HG03521 (cell line): ENCODE results near the gene PAFAH1B1.
"Not testable (repeated sequence)": the region's sequence is repeated elsewhere in the genome, so short reads cannot be mapped to it uniquely, and the experiment has no call there.

Experiments
- ATAC-seq: cut with Tn5 transposase; IDR thresholded peaks from one replicate; pipeline ENCODE4 v1.9.1; 2021; ENCODE audit warnings: mild to moderate bottlenecking, moderate library complexity; ENCODE audit not compliant: unreplicated experiment

Gene PAFAH1B1

DNA sequence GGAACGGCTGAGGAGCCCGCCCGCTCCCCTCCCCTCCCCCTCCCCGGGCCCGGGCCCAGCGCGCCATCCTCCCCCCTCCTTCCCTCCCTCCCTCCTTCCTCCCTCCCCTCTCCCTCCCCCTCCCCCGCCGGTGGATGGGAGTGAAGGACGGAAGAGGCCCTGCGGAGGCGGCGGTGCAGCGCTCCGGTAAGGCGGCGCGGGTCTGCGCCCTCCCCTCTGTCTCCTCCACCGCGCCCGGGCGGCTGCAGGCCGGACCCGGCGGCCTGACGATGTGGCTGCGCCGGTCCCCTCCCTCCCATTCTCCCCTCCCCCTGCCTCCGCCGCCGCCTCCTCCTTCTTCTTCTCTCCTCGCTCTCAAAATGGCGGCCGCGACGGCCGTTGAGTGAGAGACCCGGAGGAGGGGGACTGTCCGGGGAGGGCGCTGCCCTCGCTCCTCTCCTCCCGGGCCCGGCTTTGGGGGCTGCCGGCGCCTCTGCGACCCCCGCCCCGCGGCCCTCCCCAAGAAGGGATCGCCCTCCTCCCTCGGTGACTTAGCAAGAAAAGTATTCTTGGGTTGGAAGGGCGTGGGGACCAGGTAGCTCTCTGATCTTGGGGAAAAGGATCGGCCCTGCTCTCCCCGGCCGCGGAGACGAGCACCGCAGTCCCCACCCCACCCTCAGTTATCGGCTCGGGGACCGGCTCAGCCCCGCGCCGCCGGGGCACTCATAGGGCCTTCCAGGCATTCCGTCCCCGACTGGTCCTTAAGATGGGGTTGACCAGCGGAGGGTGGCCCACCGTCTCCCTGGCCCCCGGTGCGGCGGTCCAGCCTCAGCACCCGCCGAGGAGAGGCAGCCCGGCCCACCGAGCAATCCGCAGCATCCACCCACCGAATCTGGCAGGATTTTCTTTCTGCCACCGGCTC is 617 bp downstream of the PAFAH1B1 start:
- peak; percentile 43 for ATAC-seq

DNA sequence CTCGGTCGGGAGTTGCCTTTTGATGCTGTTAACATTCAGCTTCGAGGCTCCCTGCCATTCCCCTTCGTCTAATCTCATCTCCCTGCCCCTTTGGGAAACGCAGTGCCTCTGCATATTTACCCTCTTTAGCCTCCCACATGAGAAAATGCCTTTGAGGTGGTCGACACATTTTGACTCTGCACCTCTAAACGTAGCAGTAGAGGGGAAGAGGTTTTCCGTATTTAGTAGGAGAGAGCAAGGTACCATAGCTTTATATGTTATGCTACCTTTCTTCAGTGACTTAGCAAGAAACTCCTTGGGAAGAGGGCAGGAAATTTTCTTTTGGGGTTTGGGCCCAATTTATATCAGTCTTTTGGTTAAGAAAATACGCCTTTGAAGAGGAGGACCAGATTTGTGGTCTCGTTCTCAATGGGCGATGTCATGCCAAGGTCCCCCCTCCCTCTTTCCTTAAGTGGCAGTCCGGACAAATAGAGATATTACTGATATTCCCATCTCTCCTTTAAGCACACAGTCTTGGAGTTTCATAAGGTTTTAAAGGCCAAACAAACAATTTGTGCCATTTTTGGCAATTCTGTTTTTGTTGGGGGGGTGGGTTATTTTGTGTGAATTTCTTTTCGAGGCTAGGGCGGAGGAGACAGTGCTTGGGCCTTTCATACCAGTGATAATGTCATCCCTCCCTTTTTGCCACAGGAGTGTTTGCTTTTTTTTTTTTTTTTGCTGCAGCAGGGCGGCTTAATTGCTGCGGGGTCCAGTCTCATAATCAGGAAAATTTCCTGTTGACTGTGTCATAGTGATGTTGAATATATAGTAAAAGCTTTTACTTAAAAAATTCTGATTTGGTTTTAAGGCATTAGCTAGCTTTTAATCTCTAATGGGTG is 1.5 kb downstream of the PAFAH1B1 start:
- no peak for ATAC-seq

DNA sequence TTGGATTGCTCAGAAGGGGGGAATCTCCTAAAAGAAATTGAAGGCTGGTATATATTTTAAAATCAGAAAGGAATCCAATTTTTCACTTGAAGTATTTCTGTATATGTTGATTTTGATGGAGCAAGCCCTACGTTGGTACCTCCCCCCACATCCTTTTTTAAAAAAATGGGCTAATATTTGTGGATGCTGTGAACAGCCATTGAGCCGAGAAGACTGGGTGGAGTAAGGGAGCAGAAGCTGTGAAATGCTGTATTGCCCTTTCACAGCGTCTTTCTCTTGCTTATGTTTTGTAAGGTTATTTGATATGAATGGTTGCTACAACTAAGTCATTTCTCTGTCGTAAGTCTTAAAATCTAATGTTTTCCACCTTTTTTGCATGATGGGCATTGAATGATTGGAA is 2.3 kb downstream of the PAFAH1B1 start:
- ATAC-seq, result no peak

DNA sequence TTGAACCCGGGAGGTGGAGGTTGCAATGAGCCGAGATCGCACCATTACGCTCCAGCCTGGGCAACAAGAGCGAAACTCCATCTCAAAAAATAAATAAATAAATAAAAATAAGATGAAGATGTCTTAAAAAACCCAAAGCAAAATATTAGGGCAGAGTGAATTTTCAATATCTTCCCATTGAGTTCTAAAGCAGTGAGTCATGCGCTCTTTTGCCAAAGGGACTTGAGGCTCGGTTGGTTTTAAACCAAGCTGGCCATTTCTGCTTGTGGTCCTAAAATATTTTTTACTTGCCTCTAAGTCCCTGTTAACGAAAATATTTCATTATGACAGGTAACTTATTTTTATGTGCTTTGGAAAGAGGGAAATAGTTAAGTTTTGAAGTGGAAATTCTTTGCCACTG is 4.7 kb downstream of the PAFAH1B1 start:
- no peak for ATAC-seq

DNA sequence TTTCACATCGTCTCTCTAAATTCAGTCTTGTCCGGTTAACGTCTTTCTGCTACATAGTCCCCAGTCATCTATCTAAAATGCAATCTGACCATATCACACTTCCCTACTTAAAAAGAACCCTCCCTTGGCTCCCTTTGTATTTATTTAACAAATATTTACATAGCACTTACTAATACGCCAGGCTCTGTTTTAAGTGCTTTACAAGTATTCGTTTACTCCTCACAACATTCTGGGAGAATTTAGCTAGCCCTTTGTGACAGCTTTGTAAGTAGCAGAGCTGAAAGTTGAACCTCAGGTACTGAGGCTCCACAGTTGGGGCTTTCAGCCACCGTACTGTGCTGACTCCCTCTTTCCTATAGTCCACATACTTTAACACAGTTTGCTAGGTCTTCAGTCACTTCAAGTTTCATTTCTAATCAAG is 9.2 kb downstream of the PAFAH1B1 start:
- no peak for ATAC-seq

DNA sequence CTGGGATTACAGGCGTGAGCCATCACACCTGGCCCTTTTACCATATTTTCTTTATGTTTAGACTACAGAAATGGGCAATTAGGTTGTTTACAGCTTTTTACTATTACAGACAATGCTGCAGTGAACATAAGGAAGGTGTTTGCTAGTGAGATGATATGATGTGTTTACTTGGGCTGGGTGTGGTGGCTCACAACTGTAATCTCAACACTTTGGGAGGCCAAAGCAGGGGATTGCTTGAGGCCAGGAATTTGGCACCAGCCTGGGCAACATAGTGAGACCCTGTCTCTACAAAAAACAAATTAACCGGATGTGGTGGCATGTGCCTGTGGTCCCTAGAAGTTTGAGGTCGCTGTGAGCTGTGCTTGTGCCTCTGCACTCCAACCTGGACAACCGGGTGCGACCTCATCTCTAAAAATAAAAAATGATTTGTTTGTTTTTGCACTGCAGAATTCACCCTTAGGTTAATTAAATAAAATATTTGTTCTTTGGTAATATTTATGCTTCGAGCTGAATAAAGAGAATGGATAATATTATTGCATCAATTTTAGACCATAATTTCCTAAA is 15.0 kb downstream of the PAFAH1B1 start:
- no peak for ATAC-seq

DNA sequence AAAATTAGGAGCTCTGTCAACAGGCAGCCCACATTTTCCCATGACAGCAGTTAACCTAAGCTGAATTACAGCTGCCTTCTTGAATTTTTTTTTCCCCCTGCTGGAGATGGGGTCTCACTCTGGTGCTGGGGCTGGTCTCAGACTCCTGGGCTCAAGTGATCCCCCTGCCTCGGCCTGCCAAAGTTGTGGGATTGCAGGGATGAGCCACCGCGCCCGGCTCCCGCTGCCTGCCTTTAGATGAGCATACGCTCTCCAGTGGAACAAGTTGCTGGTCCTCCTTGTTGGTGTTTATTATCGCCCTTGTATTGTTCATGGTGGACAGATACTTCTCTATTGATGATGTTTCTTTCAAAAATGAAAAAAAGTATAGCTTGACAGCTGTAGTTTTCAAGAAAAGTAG is 15.6 kb downstream of the PAFAH1B1 start:
- no peak for ATAC-seq

DNA sequence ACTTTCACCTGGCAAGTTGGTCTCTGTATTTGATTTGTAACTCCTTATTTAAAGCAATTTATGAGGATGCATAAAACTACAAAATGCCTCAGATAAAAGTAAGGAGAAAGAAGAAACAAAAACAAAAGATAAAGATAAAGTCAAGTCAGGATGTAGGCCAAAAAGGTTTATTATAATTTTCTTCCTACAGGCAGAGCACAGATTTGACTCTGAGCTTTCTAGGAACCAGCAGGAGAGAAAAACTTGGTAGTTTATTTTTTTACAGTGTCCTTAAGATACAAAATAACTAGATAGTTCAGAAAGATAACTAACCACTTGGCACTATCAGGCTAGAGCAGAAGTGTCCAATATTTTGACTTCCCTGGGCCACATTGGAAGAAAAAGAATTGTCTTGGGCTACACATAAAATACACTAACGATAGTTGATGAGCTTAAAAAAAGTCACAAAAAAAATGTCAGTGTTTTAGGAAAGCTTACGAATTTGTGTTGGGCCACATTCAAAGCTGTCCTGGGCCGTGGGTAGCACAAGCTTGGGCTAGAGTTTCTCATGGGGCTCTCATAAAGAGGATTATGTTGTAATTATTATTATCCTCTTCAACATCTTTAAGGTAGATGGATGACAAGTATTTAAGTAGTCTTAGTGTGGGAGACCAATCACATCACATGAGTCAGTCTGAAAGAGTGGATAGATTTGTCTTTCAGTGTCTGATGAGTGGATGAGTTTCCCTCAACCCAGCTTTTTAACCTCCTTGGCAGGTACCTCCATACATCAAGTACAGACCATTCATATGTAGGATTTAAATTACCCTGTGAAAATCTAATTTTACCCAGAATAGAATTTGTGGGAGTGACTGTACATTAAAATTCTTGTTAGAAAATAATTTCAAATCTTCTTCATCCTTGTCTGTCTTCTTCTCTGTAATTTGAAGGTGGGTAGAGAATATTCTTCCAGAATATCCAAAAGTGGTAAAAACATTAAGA is 17.0 kb downstream of the PAFAH1B1 start:
- no peak for ATAC-seq

DNA sequence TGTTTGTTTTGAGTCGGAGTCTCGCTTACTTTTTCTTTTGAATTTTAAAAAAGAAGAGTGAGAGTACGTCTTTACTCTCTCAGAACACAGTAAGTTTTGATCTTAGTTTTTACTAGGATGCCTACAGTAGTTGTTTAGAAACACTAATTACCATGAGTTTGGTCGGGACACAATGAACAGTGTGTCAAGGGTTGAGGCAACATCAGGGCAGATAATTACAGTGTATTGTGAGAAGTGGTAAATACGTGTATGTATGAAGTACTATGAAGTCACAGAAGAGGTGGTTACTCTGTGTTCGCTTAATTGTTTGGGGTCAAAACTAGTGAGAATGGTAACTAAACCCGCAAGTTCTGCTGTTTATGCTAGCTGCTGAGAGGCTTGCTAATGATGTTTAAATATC is 18.2 kb downstream of the PAFAH1B1 start:
- no peak for ATAC-seq

DNA sequence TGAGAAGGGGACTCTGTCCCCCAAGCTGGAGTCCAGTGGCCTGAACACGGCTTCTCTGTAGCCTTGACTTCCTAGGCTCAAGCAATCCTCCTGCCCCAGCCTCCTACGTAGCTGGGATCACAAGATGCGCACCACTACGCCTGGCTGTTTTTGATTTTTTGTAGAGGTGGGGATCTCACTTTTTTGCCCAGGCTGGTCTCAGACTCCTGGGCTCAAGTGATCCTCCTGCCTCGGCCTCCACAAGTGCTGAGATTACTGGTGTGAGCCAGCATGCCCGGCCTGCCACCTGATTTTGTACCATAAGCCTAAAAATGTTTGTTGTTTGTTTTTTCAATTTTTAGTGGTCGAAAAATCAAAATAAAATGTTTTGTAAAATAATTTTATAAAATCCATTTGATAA is 19.2 kb downstream of the PAFAH1B1 start:
- ATAC-seq, result no peak

DNA sequence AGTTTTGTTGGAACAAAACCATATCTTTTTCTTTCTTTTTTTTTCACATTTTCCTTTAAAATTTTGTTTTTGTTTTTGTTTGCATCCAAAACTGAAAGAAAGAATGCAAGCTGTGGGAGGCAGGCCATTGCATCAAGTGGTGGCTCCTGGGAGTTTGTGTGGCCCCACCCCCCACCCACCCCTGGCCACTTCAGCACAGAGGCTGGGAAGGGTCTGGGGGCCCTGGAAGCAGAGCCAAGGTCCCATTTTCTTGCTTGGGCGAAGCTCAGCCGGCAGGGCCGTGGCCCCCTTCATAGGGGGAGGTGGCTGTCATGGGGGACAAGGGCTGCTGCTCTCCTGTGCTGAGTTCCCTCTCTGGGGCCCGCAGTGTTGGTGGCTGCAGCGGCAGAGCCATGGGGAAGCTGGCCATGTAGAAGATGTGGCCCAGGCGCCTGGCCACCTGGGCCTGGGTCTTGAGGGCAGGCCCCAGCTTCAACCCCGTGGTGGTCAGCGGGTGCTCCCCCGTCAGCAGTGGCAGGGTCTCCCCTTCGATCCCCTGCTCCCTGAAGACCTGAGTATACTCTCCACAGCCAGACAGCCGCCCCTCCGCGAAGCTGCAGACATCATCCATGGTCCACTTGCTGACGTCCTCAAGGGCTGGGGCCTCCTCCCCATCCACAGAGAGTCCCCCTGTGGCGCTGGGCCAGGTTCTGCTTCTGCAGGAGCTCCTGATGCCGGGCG is 19.8 kb downstream of the PAFAH1B1 start:
- no peak for ATAC-seq

DNA sequence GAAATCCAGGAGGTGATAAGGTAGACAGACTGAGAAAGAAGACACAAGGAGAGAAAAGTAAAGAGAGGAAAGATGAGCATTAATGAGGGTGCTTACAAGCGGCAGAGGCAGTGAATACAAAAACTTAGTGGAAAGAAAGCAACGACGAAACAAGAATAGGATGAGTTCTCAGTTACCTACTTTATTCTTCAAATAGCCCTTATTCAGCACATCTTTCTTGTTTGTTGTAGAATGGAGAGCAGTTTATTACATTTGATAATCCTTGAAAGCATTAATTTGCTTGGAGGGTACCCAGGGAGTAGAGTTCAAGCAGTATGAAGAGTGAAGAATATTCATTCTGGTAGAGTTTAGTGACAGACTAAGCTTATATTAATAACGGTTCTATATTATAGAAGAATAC is 22.4 kb downstream of the PAFAH1B1 start:
- no peak for ATAC-seq

DNA sequence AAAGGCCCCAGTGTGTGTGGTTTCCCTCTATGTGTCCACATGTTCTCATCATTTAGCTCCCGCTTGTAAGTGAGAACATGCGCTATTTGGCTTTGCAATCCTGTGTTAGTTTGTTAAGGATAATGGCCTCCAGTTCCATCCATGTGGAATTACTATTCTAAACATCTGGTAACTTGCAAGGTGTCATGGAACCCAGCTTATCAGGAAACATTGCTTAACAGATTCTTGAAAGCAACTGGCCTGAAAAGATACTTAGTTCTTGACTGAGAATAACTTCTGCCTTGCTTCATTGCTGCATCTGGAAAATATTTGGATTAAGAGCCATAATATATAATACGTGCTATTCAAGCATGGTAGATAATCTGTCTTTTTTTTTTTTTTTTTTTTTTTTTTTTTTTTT is 27.8 kb downstream of the PAFAH1B1 start:
- ATAC-seq, result no peak

DNA sequence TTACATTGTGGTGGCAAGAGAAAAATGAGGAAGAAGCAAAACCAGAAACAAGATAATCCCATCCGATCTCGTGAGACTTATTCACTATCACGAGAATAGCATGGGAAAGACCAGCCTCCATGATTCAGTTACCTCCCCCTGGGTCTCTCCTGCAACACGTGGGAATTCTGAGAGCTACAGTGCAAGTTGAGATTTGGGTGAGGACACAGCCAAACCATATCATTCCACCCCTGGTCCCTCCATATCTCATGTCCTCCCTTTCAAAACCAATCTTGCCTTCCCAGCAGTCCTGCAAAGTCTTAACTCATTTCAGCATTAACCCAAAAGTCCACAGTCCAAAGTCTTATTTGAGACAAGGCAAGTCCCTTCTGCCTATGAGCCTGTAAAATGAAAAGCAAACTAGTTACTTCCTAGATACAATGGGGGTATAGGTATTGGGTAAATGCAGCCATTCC is 28.5 kb downstream of the PAFAH1B1 start:
- not testable (repeated sequence) for ATAC-seq

DNA sequence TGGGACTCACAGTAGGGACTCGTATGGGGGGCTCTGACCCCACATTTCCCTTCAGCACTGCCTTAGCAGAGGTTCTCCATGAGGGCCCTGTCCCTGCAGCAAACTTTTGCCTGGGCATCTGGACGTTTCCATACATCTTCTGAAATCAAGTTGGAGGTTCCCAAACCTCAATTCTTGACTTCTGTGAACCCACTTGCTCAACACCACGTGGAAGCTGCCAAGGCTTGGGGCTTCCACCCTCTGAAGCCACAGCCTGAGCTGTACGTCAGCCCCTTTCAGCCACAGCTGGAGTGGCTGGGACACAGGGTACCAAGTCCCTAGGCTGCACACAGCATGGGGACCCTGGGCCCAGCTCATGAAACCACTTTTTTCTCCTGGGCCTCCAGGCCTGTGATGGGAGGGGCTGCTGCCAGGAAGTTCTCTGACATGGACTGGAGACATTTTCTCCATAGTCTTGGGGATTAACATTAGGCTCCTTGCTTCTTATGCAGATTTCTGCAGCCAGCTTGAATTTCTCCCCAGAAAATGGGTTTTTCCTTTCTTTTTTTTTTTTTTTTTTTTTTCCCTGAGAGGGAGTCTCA is 29.4 kb downstream of the PAFAH1B1 start:
- ATAC-seq, result not testable (repeated sequence)

DNA sequence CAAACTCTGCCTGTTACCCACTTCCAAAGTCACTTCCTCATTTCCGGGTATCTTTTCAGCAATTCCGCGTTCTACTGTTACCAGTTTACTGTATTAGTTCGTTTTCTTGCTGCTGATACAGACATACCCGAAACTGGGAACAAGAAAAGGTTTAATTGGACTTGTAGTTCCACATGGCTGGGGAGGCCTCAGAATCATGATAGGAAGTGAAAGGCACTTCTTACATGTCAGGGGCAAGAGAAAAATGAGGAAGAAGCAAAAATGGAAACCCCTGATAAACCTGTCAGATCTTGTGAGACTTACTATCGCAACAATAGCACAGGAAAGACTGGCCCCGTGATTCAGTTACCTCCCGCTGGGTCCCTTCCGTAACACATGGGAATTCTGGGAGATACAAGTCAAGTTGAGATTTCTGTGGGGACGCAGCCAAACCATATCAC is 30.9 kb downstream of the PAFAH1B1 start:
- ATAC-seq, result no peak

DNA sequence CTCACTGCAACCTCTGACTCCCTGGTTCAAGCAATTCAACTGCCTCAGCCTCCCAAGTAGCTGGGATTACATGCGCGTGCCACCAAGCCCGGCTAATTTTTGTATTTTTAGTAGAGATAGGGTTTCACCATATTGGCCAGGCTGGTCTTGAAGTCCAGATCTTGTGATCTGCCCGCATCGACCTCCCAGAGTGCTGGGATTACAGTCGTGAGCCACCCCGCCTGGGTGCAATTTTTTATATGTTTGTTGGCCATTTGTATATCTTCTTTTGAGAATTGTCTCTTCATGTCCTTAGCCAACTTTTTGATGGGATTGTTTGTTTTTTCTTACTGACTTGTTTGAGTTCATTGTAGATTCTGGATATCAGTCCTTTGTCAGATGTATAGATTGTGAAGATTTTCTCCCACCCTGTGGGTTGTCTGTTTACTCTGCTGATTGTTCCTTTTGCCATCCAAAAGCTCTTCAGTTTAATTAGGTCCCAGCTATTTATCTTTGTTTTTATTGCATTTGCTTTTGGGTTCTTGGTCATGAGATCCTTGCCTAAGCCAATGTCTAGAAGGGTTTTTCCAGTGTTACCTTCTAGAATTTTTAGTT is 33.3 kb downstream of the PAFAH1B1 start:
- not testable (repeated sequence) for ATAC-seq

DNA sequence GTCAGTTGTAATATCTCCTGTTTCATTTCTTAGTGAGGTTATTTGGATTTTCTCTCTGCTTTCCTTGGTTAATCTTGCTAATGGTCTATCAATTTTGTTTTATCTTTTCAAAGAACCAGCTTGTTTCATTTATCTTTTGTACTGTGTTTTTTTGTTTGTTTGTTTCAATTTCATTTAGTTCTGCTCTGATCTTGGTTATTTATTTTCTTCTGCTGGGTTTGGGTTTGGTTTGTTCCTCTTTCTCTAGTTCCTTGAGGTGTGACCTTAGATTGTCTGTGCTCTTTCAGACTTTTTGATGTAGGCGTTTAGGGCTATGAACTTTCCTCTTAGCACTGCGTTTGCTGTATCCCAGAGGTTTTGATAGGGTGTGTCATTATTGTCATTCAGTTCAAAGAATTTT is 35.5 kb downstream of the PAFAH1B1 start:
- not testable (repeated sequence) for ATAC-seq

DNA sequence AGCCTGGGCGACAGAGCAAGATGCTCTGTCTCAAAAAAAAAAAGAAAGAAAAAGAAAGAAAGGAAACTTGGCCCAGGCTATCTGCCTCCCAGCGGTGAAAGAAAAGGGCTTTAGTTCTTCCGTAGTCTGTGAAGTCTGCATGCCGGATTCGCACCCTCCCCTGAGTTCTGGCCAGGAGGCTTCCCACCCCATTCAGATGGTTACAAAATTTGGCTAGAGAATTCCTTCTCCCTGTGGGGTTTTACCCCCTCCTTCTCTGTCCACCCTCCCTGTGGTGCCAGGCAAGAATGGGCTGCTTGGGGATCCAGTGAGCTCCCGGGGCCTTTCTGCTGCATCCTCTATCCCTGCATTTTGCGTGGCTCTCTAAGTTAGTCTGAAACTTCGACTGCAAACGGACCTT is 37.8 kb downstream of the PAFAH1B1 start:
- no peak for ATAC-seq
